Upper lobe of right lung (tissue), 1 donor: ENCODE measurements around the gene MRPL23. TPM values are rescaled to one million over a fixed set of nuclear protein-coding genes. Genes with fewer than 3 reads are reported as not detected.

ENCODE experiments used
- ATAC-seq: fragments of 200-7000 bp; cut with Tn5 transposase; one replicate; pipeline ENCODE4 v1.9.1; 2020; ENCODE audit warnings: mild to moderate bottlenecking, moderate library complexity
- DNase-seq: peaks from one replicate; pipeline ENCODE4 v3.0.0-alpha.2; 2020
- H3K27ac ChIP-seq: fragments of 200-600 bp; one replicate; pipeline ENCODE4 v1.8.0; 2022
- H3K27me3 ChIP-seq: fragments of 200-600 bp; one replicate; pipeline ENCODE4 v1.8.0; 2022; ENCODE audit warnings: mild to moderate bottlenecking
- H3K36me3 ChIP-seq: fragments of 200-600 bp; one replicate; pipeline ENCODE4 v1.8.0; 2022
- H3K4me1 ChIP-seq: fragments of 200-600 bp; one replicate; pipeline ENCODE4 v1.8.0; 2022
- H3K4me3 ChIP-seq: fragments of 200-600 bp; one replicate; pipeline ENCODE4 v1.8.0; 2022; ENCODE audit warnings: mild to moderate bottlenecking
- H3K9me3 ChIP-seq: fragments of 200-600 bp; one replicate; pipeline ENCODE4 v1.8.0; 2022
- CTCF ChIP-seq: fragments of 200-600 bp; IDR thresholded peaks from one replicate; pipeline ENCODE4 v1.8.0; 2022; ENCODE audit warnings: antibody characterized with exemption
- intact Hi-C: fragments of 100-400 bp; cut with DNase I; formaldehyde crosslinking; loops from one replicate; pipeline ENCODE4 v1.11.0; 2022
- total RNA-seq: library from RNA; stranded (reverse); fragmentation: NEBNext Ultra II Directional; extraction: Animal tissue kit (Norgen Biotek cat#: 25700); gene quantifications from one replicate; pipeline ENCODE4 v1.2.1, GENCODE V29; 2021
- donor health status: DM: no; HTN: yes; CAD: no; lungs with severe emphysema.

MRPL23 gene
- total RNA-seq, 1 donor from 2014 or later, result 58.6 TPM

GRCh38 chr11:1994121-1994520 lies 47.0 kb downstream of the MRPL23 start:
- no peaks in the 10 kb centered on the region for H3K4me1 ChIP-seq
- no peak for DNase-seq
- no peak for ATAC-seq
- H3K9me3 ChIP-seq, result no peaks in the 10 kb centered on the region
- no peak overlapping the region for H3K27ac ChIP-seq
- H3K27me3 ChIP-seq, result no peaks in the 10 kb centered on the region
- intact Hi-C loops, result no loop called here
- no peak for TF ChIP-seq CTCF
- H3K4me3 ChIP-seq, result no peak overlapping the region
- H3K36me3 ChIP-seq, result no peaks in the 10 kb centered on the region

- H3K4me3 ChIP-seq, result no peak within 1 kb of the TSS
- TF ChIP-seq CTCF, result no peak
- H3K4me1 ChIP-seq, result no peaks in the 10 kb centered on the region
- DNase-seq (no peak), ATAC-seq (peak; percentile 34)
- no peaks in the 10 kb centered on the region for H3K27me3 ChIP-seq
- H3K27ac ChIP-seq, result no peak within 1 kb of the TSS
- H3K9me3 ChIP-seq, result no peaks in the 10 kb centered on the region
- intact Hi-C loops, result no loop called here
- no peaks in the 10 kb centered on the region for H3K36me3 ChIP-seq
These were observed 50.6 kb downstream of the MRPL23 start, which contains the start of gene H19 for GRCh38 chr11:1997755-1998154. Gene H19, minus strand, starts transcription at chr11:1997842.

GRCh38 chr11:1998290-1998689 lies 51.2 kb downstream of the MRPL23 start:
- Histone ChIP-seq H3K36me3 (no peaks in the 10 kb centered on the region), H3K9me3 (no peaks in the 10 kb centered on the region), H3K27me3 (no peaks in the 10 kb centered on the region), H3K27ac (no peak overlapping the region), H3K4me3 (no peak overlapping the region), H3K4me1 (no peaks in the 10 kb centered on the region)
- ATAC-seq, result peak; percentile 68
- intact Hi-C loops, result no loop called here
- DNase-seq, result no peak
- no peak for TF ChIP-seq CTCF

GRCh38 chr11:1998861-1999260 lies 51.7 kb downstream of the MRPL23 start:
- TF ChIP-seq CTCF, result no peak
- Histone ChIP-seq H3K4me1 (no peaks in the 10 kb centered on the region), H3K9me3 (no peaks in the 10 kb centered on the region), H3K4me3 (no peak overlapping the region), H3K36me3 (no peaks in the 10 kb centered on the region), H3K27me3 (no peaks in the 10 kb centered on the region), H3K27ac (no peak overlapping the region)
- intact Hi-C loops, result no loop called here
- DNase-seq (no peak), ATAC-seq (no peak)

GRCh38 chr11:2002042-2002776 lies 55.1 kb downstream of the MRPL23 start:
- DNase-seq (no peak), ATAC-seq (peak; percentile 22)
- no peaks in the 10 kb centered on the region for H3K36me3 ChIP-seq
- no peak for TF ChIP-seq CTCF
- no peaks in the 10 kb centered on the region for H3K9me3 ChIP-seq
- no peak overlapping the region for H3K4me3 ChIP-seq
- intact Hi-C loops, result no loop called here
- H3K4me1 ChIP-seq, result no peaks in the 10 kb centered on the region
- no peaks in the 10 kb centered on the region for H3K27me3 ChIP-seq
- H3K27ac ChIP-seq, result no peak overlapping the region

GRCh38 chr11:2002807-2003206 lies 55.7 kb downstream of the MRPL23 start:
- intact Hi-C loops, result no loop called here
- Histone ChIP-seq H3K27me3 (no peaks in the 10 kb centered on the region), H3K27ac (no peak overlapping the region), H3K4me3 (no peak overlapping the region), H3K4me1 (no peaks in the 10 kb centered on the region), H3K9me3 (no peaks in the 10 kb centered on the region), H3K36me3 (no peaks in the 10 kb centered on the region)
- no peak for DNase-seq
- TF ChIP-seq CTCF, result no peak
- peak; percentile 63 for ATAC-seq
